GM18526 (cell line): ENCODE results near the gene TEX13C.

ENCODE experiments used
- POLR2A ChIP-seq: IDR thresholded peaks from 3 replicates; pipeline ENCODE4 v1.6.1; 2011; ENCODE audit not compliant: insufficient read length; ENCODE audit errors: extremely low read depth

TEX13C gene

GRCh38 chrX:125340490-125340889, 20.8 kb downstream of the TEX13C start:
- TF ChIP-seq POLR2A = no peak

- TF ChIP-seq POLR2A = no peak
Measured at GRCh38 chrX:125374169-125374568, 54.5 kb downstream of the TEX13C start.
